Ishikawa (cell line): ENCODE data around the gene BCR.

Source experiments
- CEBPB ChIP-seq: IDR thresholded peaks from 2 replicates; pipeline ENCODE4 v1.6.1; 2012
- RAD21 ChIP-seq: IDR thresholded peaks from 2 replicates; pipeline ENCODE4 v1.6.1; 2012; ENCODE audit warnings: low read depth

GRCh38 chr22:23255506-23256170, 75.3 kb downstream of the BCR start:
- TF ChIP-seq CEBPB, result no peak
- TF ChIP-seq RAD21, result no peak
